Panc1 (cell line): ENCODE results near the gene PRELID3B.

Source experiments
- POLR2AphosphoS5 ChIP-seq: IDR thresholded peaks from 2 replicates; pipeline ENCODE4 v1.6.1; 2012; ENCODE audit warnings: mild to moderate bottlenecking, low read depth, low read length, moderate library complexity
- SIN3A ChIP-seq: IDR thresholded peaks from 2 replicates; pipeline ENCODE4 v1.6.1; 2012; ENCODE audit warnings: low read depth, mild to moderate bottlenecking, low read length, moderate library complexity, borderline replicate concordance; ENCODE audit not compliant: insufficient read depth
- TCF7L2 ChIP-seq: IDR thresholded peaks from 2 replicates; pipeline ENCODE4 v1.6.1; 2011; ENCODE audit warnings: mild to moderate bottlenecking, low read depth, low read length, inconsistent platforms
- TF ChIP-seq, protein P1 (sequence below): fragments of 450-650 bp; IDR thresholded peaks from 2 replicates; pipeline ENCODE4 v1.5.1; 2017; ENCODE audit warnings: mild to moderate bottlenecking
- TF ChIP-seq, protein P2 (sequence below), 2 experiments: IDR thresholded peaks; 2 replicates each; pipeline ENCODE4 v1.6.1; 2011 to 2012; ENCODE audit warnings: low read depth in 2 of 2, control low read depth in 1 of 2, low read length in 1 of 2, mild to moderate bottlenecking in 1 of 2, moderate library complexity in 1 of 2; ENCODE audit not compliant: insufficient read depth in 1 of 2

DNA sequence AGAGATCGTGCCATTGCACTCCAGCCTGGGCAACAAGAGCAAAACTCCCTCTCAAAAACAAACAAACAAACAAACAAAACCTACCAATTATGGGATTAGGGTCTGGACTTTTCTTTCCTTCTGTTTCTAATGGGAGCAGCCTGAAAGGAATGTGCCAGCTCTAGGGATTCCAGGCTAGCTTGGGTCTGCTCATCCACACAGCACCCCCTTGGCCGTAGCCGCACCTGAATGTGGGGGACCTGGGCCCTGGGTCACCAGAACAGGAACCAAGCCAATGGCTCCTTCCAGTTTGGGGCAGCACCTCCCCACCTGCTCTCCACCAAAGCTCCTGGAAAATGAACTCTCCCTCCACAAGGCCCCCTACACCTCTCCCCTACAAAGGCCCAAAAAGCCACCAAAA, 42.3 kb downstream of the PRELID3B start:
- TF ChIP-seq, protein P1, sequence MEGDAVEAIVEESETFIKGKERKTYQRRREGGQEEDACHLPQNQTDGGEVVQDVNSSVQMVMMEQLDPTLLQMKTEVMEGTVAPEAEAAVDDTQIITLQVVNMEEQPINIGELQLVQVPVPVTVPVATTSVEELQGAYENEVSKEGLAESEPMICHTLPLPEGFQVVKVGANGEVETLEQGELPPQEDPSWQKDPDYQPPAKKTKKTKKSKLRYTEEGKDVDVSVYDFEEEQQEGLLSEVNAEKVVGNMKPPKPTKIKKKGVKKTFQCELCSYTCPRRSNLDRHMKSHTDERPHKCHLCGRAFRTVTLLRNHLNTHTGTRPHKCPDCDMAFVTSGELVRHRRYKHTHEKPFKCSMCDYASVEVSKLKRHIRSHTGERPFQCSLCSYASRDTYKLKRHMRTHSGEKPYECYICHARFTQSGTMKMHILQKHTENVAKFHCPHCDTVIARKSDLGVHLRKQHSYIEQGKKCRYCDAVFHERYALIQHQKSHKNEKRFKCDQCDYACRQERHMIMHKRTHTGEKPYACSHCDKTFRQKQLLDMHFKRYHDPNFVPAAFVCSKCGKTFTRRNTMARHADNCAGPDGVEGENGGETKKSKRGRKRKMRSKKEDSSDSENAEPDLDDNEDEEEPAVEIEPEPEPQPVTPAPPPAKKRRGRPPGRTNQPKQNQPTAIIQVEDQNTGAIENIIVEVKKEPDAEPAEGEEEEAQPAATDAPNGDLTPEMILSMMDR = no peak
- TF ChIP-seq TCF7L2 (no peak), POLR2AphosphoS5 (no peak), SIN3A (no peak)
- TF ChIP-seq, protein P2, sequence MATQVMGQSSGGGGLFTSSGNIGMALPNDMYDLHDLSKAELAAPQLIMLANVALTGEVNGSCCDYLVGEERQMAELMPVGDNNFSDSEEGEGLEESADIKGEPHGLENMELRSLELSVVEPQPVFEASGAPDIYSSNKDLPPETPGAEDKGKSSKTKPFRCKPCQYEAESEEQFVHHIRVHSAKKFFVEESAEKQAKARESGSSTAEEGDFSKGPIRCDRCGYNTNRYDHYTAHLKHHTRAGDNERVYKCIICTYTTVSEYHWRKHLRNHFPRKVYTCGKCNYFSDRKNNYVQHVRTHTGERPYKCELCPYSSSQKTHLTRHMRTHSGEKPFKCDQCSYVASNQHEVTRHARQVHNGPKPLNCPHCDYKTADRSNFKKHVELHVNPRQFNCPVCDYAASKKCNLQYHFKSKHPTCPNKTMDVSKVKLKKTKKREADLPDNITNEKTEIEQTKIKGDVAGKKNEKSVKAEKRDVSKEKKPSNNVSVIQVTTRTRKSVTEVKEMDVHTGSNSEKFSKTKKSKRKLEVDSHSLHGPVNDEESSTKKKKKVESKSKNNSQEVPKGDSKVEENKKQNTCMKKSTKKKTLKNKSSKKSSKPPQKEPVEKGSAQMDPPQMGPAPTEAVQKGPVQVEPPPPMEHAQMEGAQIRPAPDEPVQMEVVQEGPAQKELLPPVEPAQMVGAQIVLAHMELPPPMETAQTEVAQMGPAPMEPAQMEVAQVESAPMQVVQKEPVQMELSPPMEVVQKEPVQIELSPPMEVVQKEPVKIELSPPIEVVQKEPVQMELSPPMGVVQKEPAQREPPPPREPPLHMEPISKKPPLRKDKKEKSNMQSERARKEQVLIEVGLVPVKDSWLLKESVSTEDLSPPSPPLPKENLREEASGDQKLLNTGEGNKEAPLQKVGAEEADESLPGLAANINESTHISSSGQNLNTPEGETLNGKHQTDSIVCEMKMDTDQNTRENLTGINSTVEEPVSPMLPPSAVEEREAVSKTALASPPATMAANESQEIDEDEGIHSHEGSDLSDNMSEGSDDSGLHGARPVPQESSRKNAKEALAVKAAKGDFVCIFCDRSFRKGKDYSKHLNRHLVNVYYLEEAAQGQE (IDR thresholded peaks at IDR 0.05; ENCODE audit: insufficient read depth in 1 of 2, low read depth in 2 of 2, low read length in 1 of 2) = no peak
